HCT116 (cell line): Measurements from ENCODE around the gene SRP68. TPM values are rescaled to one million over a fixed set of nuclear protein-coding genes. Genes with fewer than 3 reads are reported as not detected.

Experiments
- ATAC-seq: fragments of 200-7000 bp; cut with Tn5 transposase; 2 replicates; pipeline ENCODE4 v1.9.1; 2020; ENCODE audit warnings: mild to moderate bottlenecking, moderate library complexity
- BruUV-seq: library from RNA; stranded (reverse); fragments of 400-500 nt; replicated peaks from 2 replicates; lab custom pipeline; 2021; lab: Mats Ljungman, UMichigan
- CTCF ChIA-PET: fragments of 300-600 bp; sonication (Branson Sonifier 250); formaldehyde crosslinking; loops from one replicate; lab custom pipeline; 2021; ENCODE audit warnings: antibody characterized with exemption; lab: Charles Lee
- POLR2A ChIA-PET: fragments of 300-600, 350-600 bp; sonication (Branson Sonifier 250); formaldehyde crosslinking; loops from one replicate; lab custom pipeline; 2021; ENCODE audit warnings: antibody characterized with exemption; lab: Charles Lee
- RAD21 ChIA-PET, 2 experiments: fragments of 300-600 bp; sonication (Branson Sonifier 250); formaldehyde crosslinking; loops; one replicate each; lab custom pipeline; 2023; ENCODE audit warnings: low total read pairs in 2 of 2; ENCODE audit not compliant: uncharacterized antibody in 2 of 2, unreplicated experiment in 2 of 2, low non-redundant PET in 1 of 2; lab: Charles Lee
- DNase-seq: peaks from one replicate; pipeline ENCODE4 v3.0.0-alpha.2; 2010; ENCODE audit warnings: low read depth, low spot score
- H2AFZ ChIP-seq: fragments of 200-600 bp; shearing (Covaris generic), sonication (generic); 2 replicates; pipeline ENCODE4 v1.6.1; 2017; ENCODE audit warnings: low read depth, mixed run types, mixed read lengths, antibody characterized with exemption, low read length; ENCODE audit not compliant: poor library complexity, severe bottlenecking
- H3K27ac ChIP-seq: 2 replicates; pipeline ENCODE4 v1.5.1; 2012; ENCODE audit warnings: low read depth, low read length
- H3K27me3 ChIP-seq: fragments of 200-600 bp; sonication (generic); 2 replicates; pipeline ENCODE4 v1.6.1; 2016; ENCODE audit warnings: mixed run types, low read length, mixed read lengths; ENCODE audit not compliant: insufficient read depth
- H3K36me3 ChIP-seq, 2 experiments: fragments of 200-500 bp in 1 of 2; fragments of 200-600 bp in 1 of 2; sonication (Bioruptor generic) in 1 of 2; sonication (generic) in 1 of 2; 2 replicates each; pipeline versions ENCODE4 v1.5.1 to v1.6.1; 2014 to 2016; ENCODE audit warnings: low read length in 2 of 2, inconsistent platforms in 1 of 2, mixed read lengths in 1 of 2, mixed run types in 1 of 2; ENCODE audit not compliant: insufficient read depth in 2 of 2, control insufficient read depth in 1 of 2
- H3K4me1 ChIP-seq, 2 experiments: fragments of 200-600 bp in 1 of 2; sonication (generic) in 1 of 2; 2 replicates each; pipeline versions ENCODE4 v1.5.1 to v1.6.1; 2012 to 2017; ENCODE audit warnings: low read length in 2 of 2, inconsistent platforms in 1 of 2, mild to moderate bottlenecking in 1 of 2, mixed read lengths in 1 of 2, mixed run types in 1 of 2, moderate library complexity in 1 of 2; ENCODE audit not compliant: insufficient read depth in 2 of 2, control insufficient read depth in 1 of 2
- H3K4me2 ChIP-seq: fragments of 200-600 bp; sonication (generic); 2 replicates; pipeline ENCODE4 v1.6.1; 2017; ENCODE audit warnings: mixed run types, low read length, mixed read lengths
- H3K4me3 ChIP-seq, 2 experiments: fragments of 200-600 bp in 1 of 2; sonication (generic) in 1 of 2; replicated peaks in 1 of 2; 2 replicates each; pipeline ENCODE4 v1.5.1; 2011 to 2016; ENCODE audit warnings: low read length in 2 of 2, control low read depth in 1 of 2, low read depth in 1 of 2, mild to moderate bottlenecking in 1 of 2, mixed read lengths in 1 of 2, mixed run types in 1 of 2
- H3K79me2 ChIP-seq: fragments of 200-600 bp; sonication (generic); 2 replicates; pipeline ENCODE4 v1.6.1; 2017; ENCODE audit warnings: mild to moderate bottlenecking, mixed run types, low read length, moderate library complexity, mixed read lengths; ENCODE audit not compliant: insufficient read depth
- H3K9ac ChIP-seq: fragments of 200-600 bp; sonication (generic); 2 replicates; pipeline ENCODE4 v1.6.1; 2016; ENCODE audit warnings: low read length, mixed read lengths
- H3K9me2 ChIP-seq: fragments of 200-600 bp; sonication (generic), shearing (Covaris generic); 2 replicates; pipeline ENCODE4 v1.6.1; 2017; ENCODE audit warnings: mixed run types, mild to moderate bottlenecking, moderate library complexity; ENCODE audit not compliant: insufficient read depth
- H3K9me3 ChIP-seq, 2 experiments: fragments of 200-500 bp in 1 of 2; fragments of 200-600 bp in 1 of 2; sonication (Bioruptor generic) in 1 of 2; sonication (generic) in 1 of 2; 2 replicates each; pipeline ENCODE4 v1.6.1; 2014 to 2017; ENCODE audit warnings: low read length in 2 of 2, mixed read lengths in 2 of 2, inconsistent platforms in 1 of 2, low read depth in 1 of 2, mild to moderate bottlenecking in 1 of 2, mixed run types in 1 of 2, moderate library complexity in 1 of 2; ENCODE audit not compliant: control insufficient read depth in 1 of 2, insufficient read depth in 1 of 2
- H4K20me1 ChIP-seq: fragments of 200-600 bp; sonication (generic), shearing (Covaris generic); 2 replicates; pipeline ENCODE4 v1.6.1; 2017; ENCODE audit warnings: mixed run types, mild to moderate bottlenecking, moderate library complexity; ENCODE audit not compliant: insufficient read depth
- EGR1 ChIP-seq: IDR thresholded peaks from 2 replicates; pipeline ENCODE4 v1.6.1; 2012; ENCODE audit warnings: low read depth
- ELF1 ChIP-seq: IDR thresholded peaks from 2 replicates; pipeline ENCODE4 v1.6.1; 2012; ENCODE audit warnings: low read depth, borderline replicate concordance
- EZH2phosphoT487 ChIP-seq: fragments of 200-600 bp; IDR thresholded peaks from 2 replicates; pipeline ENCODE4 v1.6.1; 2018; ENCODE audit warnings: antibody characterized with exemption, borderline replicate concordance
- FOSL1 ChIP-seq: IDR thresholded peaks from 2 replicates; pipeline ENCODE4 v1.6.1; 2012; ENCODE audit warnings: low read depth
- JUND ChIP-seq: IDR thresholded peaks from 2 replicates; pipeline ENCODE4 v1.6.1; 2012
- MAX ChIP-seq: IDR thresholded peaks from 2 replicates; pipeline ENCODE4 v1.6.1; 2012
- POLR2A ChIP-seq: IDR thresholded peaks from 2 replicates; pipeline ENCODE4 v1.7.0; 2011; ENCODE audit warnings: borderline replicate concordance; ENCODE audit not compliant: insufficient read depth, insufficient read length; ENCODE audit errors: extremely low read depth
- POLR2AphosphoS5 ChIP-seq: IDR thresholded peaks from 2 replicates; pipeline ENCODE4 v1.6.1; 2011; ENCODE audit warnings: mild to moderate bottlenecking, low read depth, low read length, moderate library complexity
- RAD21 ChIP-seq: IDR thresholded peaks from 2 replicates; pipeline ENCODE4 v1.6.1; 2012; ENCODE audit warnings: low read depth, mild to moderate bottlenecking
- SIN3A ChIP-seq: IDR thresholded peaks from 2 replicates; pipeline ENCODE4 v1.6.1; 2012; ENCODE audit warnings: low read depth
- SP1 ChIP-seq: IDR thresholded peaks from 2 replicates; pipeline ENCODE4 v1.6.1; 2012; ENCODE audit warnings: low read depth
- SRF ChIP-seq: IDR thresholded peaks from 2 replicates; pipeline ENCODE4 v1.6.1; 2012; ENCODE audit warnings: low read depth
- YY1 ChIP-seq: IDR thresholded peaks from 2 replicates; pipeline ENCODE4 v1.6.1; 2011; ENCODE audit warnings: low read length, low read depth, moderate library complexity, mild to moderate bottlenecking; ENCODE audit not compliant: insufficient replicate concordance; ENCODE audit errors: extremely low read depth
- ZBTB33 ChIP-seq: IDR thresholded peaks from 2 replicates; pipeline ENCODE4 v1.6.1; 2011; ENCODE audit warnings: mild to moderate bottlenecking, low read length, moderate library complexity; ENCODE audit not compliant: insufficient replicate concordance; ENCODE audit errors: extremely low read depth
- ZFX ChIP-seq: fragments of 450-650 bp; IDR thresholded peaks from 2 replicates; pipeline ENCODE4 v1.6.1; 2017
- intact Hi-C: fragments of 100-400 bp; cut with micrococcal nuclease; formaldehyde crosslinking; loops from 2 replicates; pipeline ENCODE4 v1.10.0; 2022
- total RNA-seq: library from RNA; stranded (reverse); gene quantifications from one replicate; pipeline ENCODE4 v1.2.1, GENCODE V29; 2021; ENCODE audit not compliant: unreplicated experiment

SRP68 gene
- total RNA-seq, 1 experiment from 2014 or later = 152 TPM

DNA sequence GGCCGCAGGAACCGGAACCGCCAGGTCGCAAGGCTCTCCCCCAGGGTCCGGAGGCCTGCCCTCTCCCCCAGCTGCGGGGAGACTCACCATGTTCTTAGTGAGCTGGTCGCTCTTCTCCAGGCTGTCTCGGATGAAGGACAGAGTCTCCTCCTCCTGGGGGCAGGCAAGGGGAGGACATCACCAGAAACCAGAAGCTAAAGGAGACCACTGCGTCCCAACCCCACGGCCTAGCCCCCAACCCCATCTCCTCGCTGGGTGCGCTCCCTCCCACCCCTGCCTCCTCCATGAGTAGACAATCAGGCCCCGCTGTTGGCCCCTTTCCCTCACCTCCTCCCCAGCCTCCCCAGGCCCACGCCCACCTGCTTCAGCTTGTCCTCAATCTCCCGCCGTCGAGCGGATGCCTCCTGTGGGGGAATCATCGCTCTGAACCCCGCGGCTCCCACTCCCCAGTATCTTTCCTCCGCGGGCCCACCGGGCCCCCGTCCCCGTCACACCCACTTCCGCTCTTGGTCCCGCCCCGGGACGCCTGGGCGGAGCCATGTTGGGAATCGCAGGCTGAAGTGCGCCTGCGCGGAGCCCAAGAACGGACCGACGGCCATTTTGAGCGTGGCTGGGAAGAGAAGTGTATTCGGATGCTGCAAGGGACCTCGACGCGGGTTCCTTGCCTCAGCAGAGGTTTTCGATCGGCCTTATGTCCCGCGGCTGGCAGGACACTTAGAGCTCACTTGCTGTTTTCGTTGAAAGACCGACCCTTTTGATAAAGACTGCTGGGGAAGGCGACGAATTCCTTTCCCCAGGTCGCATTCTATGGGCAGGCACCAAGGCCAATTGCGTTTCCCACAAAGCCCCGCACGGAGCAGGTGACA, 31.2 kb upstream of the SRP68 start, which contains the start of gene EXOC7:
EXOC7 (minus strand) TSS at position 514 of the 866 bp plus-strand sequence; CDS start at position 419, 95 bp downstream.
- peak; percentile 76 for TF ChIP-seq SIN3A
- no peak for TF ChIP-seq SRF
- TF ChIP-seq EZH2phosphoT487 = no peak
- peak; percentile 94 for TF ChIP-seq ZFX
- peak; percentile 84; the same call in 1 of the 2 replicates for TF ChIP-seq MAX
- TF ChIP-seq POLR2AphosphoS5 = peak; percentile 98
- peak; percentile 45; the same call in 1 of the 2 replicates for TF ChIP-seq SP1
- TF ChIP-seq ZBTB33 = peak; percentile 28
- no peak; the same call in 1 of the 2 replicates for TF ChIP-seq ELF1
- peak; percentile 98 for TF ChIP-seq YY1
- TF ChIP-seq POLR2A = peak; percentile 98
- TF ChIP-seq RAD21 = no peak
- no peak for TF ChIP-seq EGR1
- no peak for TF ChIP-seq FOSL1
- TF ChIP-seq JUND = no peak
- Histone ChIP-seq H2AFZ (peak within 1 kb of the TSS; percentile 27), H3K4me1 (peaks cover 12 to 26% of the 10 kb centered on the region in 2 experiments), H3K36me3 (peaks cover 18 to 20% of the 10 kb centered on the region in 2 experiments; a peak in 3 of 4 replicates), H4K20me1 (no peaks in the 10 kb centered on the region), H3K9me3 (no peaks in the 10 kb centered on the region), H3K4me3 (peak within 1 kb of the TSS; percentile 78 to 95), H3K9me2 (no peaks in the 10 kb centered on the region), H3K27ac (peak within 1 kb of the TSS; percentile 89), H3K79me2 (peaks cover 26% of the 10 kb centered on the region), H3K4me2 (peak within 1 kb of the TSS; percentile 85), H3K9ac (peak within 1 kb of the TSS; percentile 77), H3K27me3 (no peaks in the 10 kb centered on the region)
- CTCF ChIA-PET = interaction anchor here (1.0 to 3.1 kb wide), 4 partner anchors 11 to 176 kb away, joined by 3 to 17 read pairs (median 5); no protein-coding TSS in a partner anchor
- POLR2A ChIA-PET = interaction anchor here (0.6 to 2.6 kb wide), 8 partner anchors 9 to 171 kb away, joined by 3 to 10 read pairs (median 3); partner anchors contain the start of gene EVPL
- peak; percentile 83 for ATAC-seq
- RAD21 ChIA-PET = no interaction called here
- intact Hi-C loops = loop anchor here (5.0 to 10.0 kb wide), 2 partner anchors 76 to 199 kb away; partner anchors contain the start of genes EVPL and MRPL38
- peak; percentile 90 for DNase-seq
- BruUV-seq = TSS peak; percentile 62
